ENCODE data around the gene TUBG1. TPM values are rescaled to one million over a fixed set of nuclear protein-coding genes. Genes with fewer than 3 reads are reported as not detected.

Gene TUBG1
- total and polyA plus RNA-seq, 2 of the 8 experiments (the other 6 are each of a cell fraction or from before 2014, with no cell fraction given), result 109 to 208 TPM

DNA sequence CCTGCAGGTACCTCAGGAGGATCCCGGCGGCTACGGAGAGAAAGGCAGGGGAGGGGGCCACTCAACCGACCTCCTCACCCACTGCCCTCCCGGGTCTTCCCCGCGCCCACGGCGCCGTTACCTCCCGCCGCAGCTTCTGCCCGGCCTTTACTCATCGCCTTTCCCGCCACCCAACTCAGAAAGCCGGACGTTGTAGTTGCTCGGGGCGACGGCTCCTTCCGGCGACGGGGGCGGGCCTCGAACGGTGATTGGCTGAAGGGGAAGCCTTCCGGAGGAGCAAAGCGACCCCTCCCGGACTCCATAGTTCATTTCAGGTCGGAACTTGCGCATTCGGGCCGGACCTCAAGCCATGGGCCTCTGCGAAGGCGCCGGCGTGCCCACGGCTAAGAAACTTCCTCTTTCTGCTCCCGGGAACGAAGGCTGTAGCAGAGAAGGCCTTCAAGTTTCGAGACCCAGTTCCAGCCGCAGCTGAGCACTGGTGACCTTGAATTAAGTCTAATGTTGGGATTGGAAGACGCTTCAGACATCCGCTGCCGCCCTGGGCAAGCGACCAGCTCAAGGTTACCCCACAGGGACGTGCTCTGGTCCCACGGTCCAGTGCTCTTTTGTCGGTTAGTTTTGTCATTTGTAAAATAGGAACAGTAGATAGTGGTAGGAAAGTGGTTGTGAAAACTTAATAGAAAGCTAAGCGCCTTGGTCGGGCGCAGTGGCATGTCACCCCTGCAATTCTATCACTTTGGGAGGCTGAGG lies 31.8 kb upstream of the TUBG1 start, which contains the start of gene PSMC3IP (continued):
- TF ChIP-seq, protein P1, sequence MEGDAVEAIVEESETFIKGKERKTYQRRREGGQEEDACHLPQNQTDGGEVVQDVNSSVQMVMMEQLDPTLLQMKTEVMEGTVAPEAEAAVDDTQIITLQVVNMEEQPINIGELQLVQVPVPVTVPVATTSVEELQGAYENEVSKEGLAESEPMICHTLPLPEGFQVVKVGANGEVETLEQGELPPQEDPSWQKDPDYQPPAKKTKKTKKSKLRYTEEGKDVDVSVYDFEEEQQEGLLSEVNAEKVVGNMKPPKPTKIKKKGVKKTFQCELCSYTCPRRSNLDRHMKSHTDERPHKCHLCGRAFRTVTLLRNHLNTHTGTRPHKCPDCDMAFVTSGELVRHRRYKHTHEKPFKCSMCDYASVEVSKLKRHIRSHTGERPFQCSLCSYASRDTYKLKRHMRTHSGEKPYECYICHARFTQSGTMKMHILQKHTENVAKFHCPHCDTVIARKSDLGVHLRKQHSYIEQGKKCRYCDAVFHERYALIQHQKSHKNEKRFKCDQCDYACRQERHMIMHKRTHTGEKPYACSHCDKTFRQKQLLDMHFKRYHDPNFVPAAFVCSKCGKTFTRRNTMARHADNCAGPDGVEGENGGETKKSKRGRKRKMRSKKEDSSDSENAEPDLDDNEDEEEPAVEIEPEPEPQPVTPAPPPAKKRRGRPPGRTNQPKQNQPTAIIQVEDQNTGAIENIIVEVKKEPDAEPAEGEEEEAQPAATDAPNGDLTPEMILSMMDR (IDR thresholded peaks at IDR 0.05; ENCODE audit: control extremely low read depth in 1 of 3, insufficient read depth in 1 of 3, low read depth in 1 of 3, low read length in 3 of 3), result peak; percentile 44 to 58 (median 57)
- TF ChIP-seq SAP30 (IDR thresholded peaks at IDR 0.05; ENCODE audit: insufficient read depth, insufficient replicate concordance, low read length), result peak; percentile 28
- TF ChIP-seq, protein P2, sequence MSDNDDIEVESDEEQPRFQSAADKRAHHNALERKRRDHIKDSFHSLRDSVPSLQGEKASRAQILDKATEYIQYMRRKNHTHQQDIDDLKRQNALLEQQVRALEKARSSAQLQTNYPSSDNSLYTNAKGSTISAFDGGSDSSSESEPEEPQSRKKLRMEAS (IDR thresholded peaks at IDR 0.05), result peak; percentile 47; the same call in 1 of the 2 replicates
- TF ChIP-seq EP300 (IDR thresholded peaks at IDR 0.05; ENCODE audit: borderline replicate concordance in 1 of 2, low read depth in 2 of 2, low read length in 2 of 2), result no peak
- no peak for TF ChIP-seq TEAD4 (IDR thresholded peaks at IDR 0.05; ENCODE audit: low read depth, low read length)
- TF ChIP-seq NANOG (IDR thresholded peaks at IDR 0.05; ENCODE audit: insufficient read depth, low read depth, low read length, poor library complexity, severe bottlenecking), result no peak
- 0 out of 2 replicates have a peak, but pooled peaks have one; percentile 10 for TF ChIP-seq CHD2 (IDR thresholded peaks at IDR 0.05; ENCODE audit: low read length)
- TF ChIP-seq BRCA1 (IDR thresholded peaks at IDR 0.05; ENCODE audit: low read depth, low read length), result no peak

Data from H1 (cell line).